Thyroid gland (tissue), 4 donors: ENCODE measurements around the gene PLXNC1. TPM values are rescaled to one million over a fixed set of nuclear protein-coding genes. Genes with fewer than 3 reads are reported as not detected.
"Not testable (repeated sequence)": the region's sequence is repeated elsewhere in the genome, so short reads cannot be mapped to it uniquely, and the experiment has no call there.

Source experiments
- DNase-seq, 2 donors: peaks; one replicate each; pipeline ENCODE4 v3.0.0-alpha.2; 2019
- H3K27ac ChIP-seq, 3 donors: fragments of 200-600 bp; sonication (generic); 1 replicate in 2 of 3; 2 replicates in 1 of 3; pipeline ENCODE4 v1.5.1; 2016 to 2019; ENCODE audit warnings: mild to moderate bottlenecking in 1 of 3, moderate library complexity in 1 of 3
- H3K27me3 ChIP-seq: fragments of 200-600 bp; sonication (generic); one replicate; pipeline ENCODE4 v1.5.1; 2019
- H3K36me3 ChIP-seq, 2 donors: fragments of 200-600 bp; sonication (generic); one replicate each; pipeline ENCODE4 v1.5.1; 2016 to 2019
- H3K4me1 ChIP-seq, 2 donors: fragments of 200-600 bp; sonication (generic); one replicate each; pipeline ENCODE4 v1.5.1; 2017 to 2019
- H3K4me3 ChIP-seq, 3 donors: fragments of 200-600 bp; sonication (generic); replicated peaks in 1 of 3; 1 replicate in 2 of 3; 2 replicates in 1 of 3; pipeline ENCODE4 v1.5.1; 2016; ENCODE audit warnings: mild to moderate bottlenecking in 1 of 3
- H3K9me3 ChIP-seq: fragments of 200-600 bp; sonication (generic); one replicate; pipeline ENCODE4 v1.5.1; 2017
- CTCF ChIP-seq, 6 experiments: fragments of 200-600 bp in 3 of 6; fragments of 450-650 bp in 3 of 6; sonication (generic) in 3 of 6; IDR thresholded peaks; one replicate each; pipeline ENCODE4 v1.5.1; 2016 to 2019; ENCODE audit warnings: antibody characterized with exemption in 6 of 6, mild to moderate bottlenecking in 2 of 6, inconsistent platforms in 1 of 6, moderate library complexity in 1 of 6
- POLR2A ChIP-seq, 2 donors: fragments of 450-650 bp; IDR thresholded peaks; one replicate each; pipeline ENCODE4 v1.6.1; 2017; ENCODE audit warnings: antibody characterized with exemption in 2 of 2, mild to moderate bottlenecking in 2 of 2, moderate library complexity in 1 of 2
- WGBS, 2 donors: methylation state at CpG; one replicate each; pipeline ENCODE4 v1.1.5; 2017; 5-methylcytosine and 5-hydroxymethylcytosine counted together
- intact Hi-C: fragments of 100-400 bp; cut with DNase I; formaldehyde crosslinking; loops from one replicate; pipeline ENCODE4 v1.15.1; 2023
- total RNA-seq, 4 donors: library from RNA; depleted of rRNA; stranded (reverse); fragments of >200 nt; gene quantifications; one replicate each; pipeline ENCODE4 v1.2.3, GENCODE V29; 2016

The PLXNC1 gene
- total RNA-seq, 4 donors from 2014 or later, result 4.5 to 7.2 (median 5.1) TPM

GRCh38 chr12:94304566-94305061, 156.2 kb downstream of the PLXNC1 start:
- 70 to 75% methylated on average over 3 of the region's 3 CpGs for WGBS, 2 donors
- no peak overlapping the region for H3K4me3 ChIP-seq

GRCh38 chr12:94305130-94305957, 157.0 kb downstream of the PLXNC1 start:
- H3K27me3 ChIP-seq, result no peaks in the 10 kb centered on the region
- no peaks in the 10 kb centered on the region for H3K9me3 ChIP-seq
- 35 to 42% methylated on average over 9 of the region's 9 CpGs for WGBS, 2 donors
- H3K4me3 ChIP-seq, result no peak overlapping the region
- peak overlapping the region; percentile 45 to 76 (median 56) for H3K27ac ChIP-seq
- intact Hi-C loops, result no loop called here
- DNase-seq, result no peak
- no peaks in the 10 kb centered on the region for H3K36me3 ChIP-seq
- TF ChIP-seq POLR2A (IDR thresholded peaks at IDR 0.05) (no peak), CTCF (IDR thresholded peaks at IDR 0.05) (no peak)
- peaks cover 13 to 27% of the 10 kb centered on the region in 2 donors for H3K4me1 ChIP-seq

More at GRCh38 chr12:94304566-94305061, 156.2 kb downstream of the PLXNC1 start:
- peaks cover 13 to 27% of the 10 kb centered on the region in 2 donors for H3K4me1 ChIP-seq
- peak in 1 of 2 donors; percentile 23 for DNase-seq
- TF ChIP-seq POLR2A (IDR thresholded peaks at IDR 0.05), result no peak
- intact Hi-C loops, result no loop called here
- H3K9me3 ChIP-seq, result no peaks in the 10 kb centered on the region
- H3K27ac ChIP-seq, result peak overlapping the region; percentile 45 to 76 (median 56)
- no peaks in the 10 kb centered on the region for H3K27me3 ChIP-seq
- H3K36me3 ChIP-seq, result no peaks in the 10 kb centered on the region

GRCh38 chr12:94308612-94309011, 160.2 kb downstream of the PLXNC1 start:
- DNase-seq, result no peak
- Histone ChIP-seq H3K27ac (peak overlapping the region in 1 of 3 donors; percentile 30), H3K9me3 (no peaks in the 10 kb centered on the region), H3K4me1 (peaks cover 13 to 27% of the 10 kb centered on the region in 2 donors), H3K27me3 (no peaks in the 10 kb centered on the region), H3K4me3 (no peak overlapping the region), H3K36me3 (no peaks in the 10 kb centered on the region)
- intact Hi-C loops, result no loop called here
- WGBS, 2 donors, result 31% methylated on average over 2 of the region's 2 CpGs
- TF ChIP-seq CTCF (IDR thresholded peaks at IDR 0.05), result no peak
- TF ChIP-seq POLR2A (IDR thresholded peaks at IDR 0.05), result no peak

- WGBS, 2 donors, result 94 to 97% methylated on average over 5 of the region's 5 CpGs
- no peak overlapping the region for H3K27ac ChIP-seq
- H3K36me3 ChIP-seq, result no peaks in the 10 kb centered on the region
- TF ChIP-seq POLR2A (IDR thresholded peaks at IDR 0.05), result no peak
- TF ChIP-seq CTCF (IDR thresholded peaks at IDR 0.05), result no peak
- no peaks in the 10 kb centered on the region for H3K27me3 ChIP-seq
- no peaks in the 10 kb centered on the region for H3K9me3 ChIP-seq
- intact Hi-C loops, result no loop called here
- no peak for DNase-seq
- H3K4me1 ChIP-seq, result peaks cover 10 to 23% of the 10 kb centered on the region in 2 donors
- H3K4me3 ChIP-seq, result no peak overlapping the region
Observed at GRCh38 chr12:94309373-94309772, 161.0 kb downstream of the PLXNC1 start.

GRCh38 chr12:94312378-94312777, 164.0 kb downstream of the PLXNC1 start:
- H3K4me3 ChIP-seq, result no peak overlapping the region
- no peaks in the 10 kb centered on the region for H3K36me3 ChIP-seq
- H3K27ac ChIP-seq, result no peak overlapping the region
- no peaks in the 10 kb centered on the region for H3K27me3 ChIP-seq
- no peaks in the 10 kb centered on the region for H3K9me3 ChIP-seq
- no peak for DNase-seq
- WGBS, 2 donors, result 100% methylated on average over 1 of the region's 1 CpG
- TF ChIP-seq POLR2A (IDR thresholded peaks at IDR 0.05), result no peak
- no peak for TF ChIP-seq CTCF (IDR thresholded peaks at IDR 0.05)
- intact Hi-C loops, result no loop called here
- H3K4me1 ChIP-seq, result peaks cover 0 to 8% of the 10 kb centered on the region in 2 donors

- H3K27ac ChIP-seq, intact Hi-C loops, H3K36me3 ChIP-seq, H3K27me3 ChIP-seq, H3K4me1 ChIP-seq, H3K4me3 ChIP-seq, DNase-seq, H3K9me3 ChIP-seq: not testable (repeated sequence)
- 99% methylated on average over 2 of the region's 2 CpGs for WGBS, 2 donors
Observed at GRCh38 chr12:94316600-94316999, 168.2 kb downstream of the PLXNC1 start.
